GM13977 (cell line): Measurements from ENCODE around the gene SERPINF2.

Experiments
- DNase-seq: peaks from one replicate; pipeline ENCODE4 v3.0.0; 2012; ENCODE audit warnings: low spot score
- CTCF ChIP-seq: IDR thresholded peaks from 2 replicates; pipeline ENCODE4 v1.5.1; 2012; ENCODE audit warnings: mild to moderate bottlenecking, control low read depth; ENCODE audit not compliant: insufficient read depth; ENCODE audit errors: extremely low read depth, missing control alignments
- in situ Hi-C: fragments of 300-500 bp; cut with MboI; formaldehyde crosslinking; loops from one replicate; pipeline ENCODE4 v1.12.0; 2022; ENCODE audit warnings: low sequenced_read_pairs, low pct_unique_long_range_greater_than_20kb, mixed read lengths, inconsistent platforms; ENCODE audit not compliant: unreplicated experiment

The SERPINF2 gene

GRCh38 chr17:1744551-1745512 is 2.2 kb downstream of the SERPINF2 start:
- no peak for DNase-seq
- in situ Hi-C loops: no loop called here
- no peak for TF ChIP-seq CTCF

GRCh38 chr17:1745513-1746020 is 2.9 kb downstream of the SERPINF2 start:
- in situ Hi-C loops: no loop called here
- TF ChIP-seq CTCF: no peak
- DNase-seq: no peak

DNA sequence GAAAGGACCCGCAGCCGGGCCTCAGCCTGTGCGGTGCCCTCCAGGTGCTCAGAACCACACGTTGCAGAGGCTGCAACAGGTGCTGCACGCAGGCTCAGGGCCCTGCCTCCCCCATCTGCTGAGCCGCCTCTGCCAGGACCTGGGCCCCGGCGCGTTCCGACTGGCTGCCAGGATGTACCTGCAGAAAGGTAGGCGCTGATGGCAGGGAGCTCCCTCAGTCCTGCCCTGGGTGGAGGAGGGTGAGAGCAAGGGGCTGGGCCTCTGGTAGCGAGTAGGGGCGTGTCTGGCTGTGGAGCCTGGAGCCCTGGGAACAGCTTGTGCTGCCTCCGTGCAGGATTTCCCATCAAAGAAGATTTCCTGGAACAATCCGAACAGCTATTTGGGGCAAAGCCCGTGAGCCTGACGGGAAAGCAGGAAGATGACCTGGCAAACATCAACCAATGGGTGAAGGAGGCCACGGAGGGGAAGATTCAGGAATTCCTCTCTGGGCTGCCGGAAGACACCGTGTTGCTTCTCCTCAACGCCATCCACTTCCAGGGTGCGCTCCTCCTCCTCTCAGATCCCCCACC is 4.4 kb downstream of the SERPINF2 start:
- in situ Hi-C loops: no loop called here
- no peak for TF ChIP-seq CTCF
- no peak for DNase-seq

DNA sequence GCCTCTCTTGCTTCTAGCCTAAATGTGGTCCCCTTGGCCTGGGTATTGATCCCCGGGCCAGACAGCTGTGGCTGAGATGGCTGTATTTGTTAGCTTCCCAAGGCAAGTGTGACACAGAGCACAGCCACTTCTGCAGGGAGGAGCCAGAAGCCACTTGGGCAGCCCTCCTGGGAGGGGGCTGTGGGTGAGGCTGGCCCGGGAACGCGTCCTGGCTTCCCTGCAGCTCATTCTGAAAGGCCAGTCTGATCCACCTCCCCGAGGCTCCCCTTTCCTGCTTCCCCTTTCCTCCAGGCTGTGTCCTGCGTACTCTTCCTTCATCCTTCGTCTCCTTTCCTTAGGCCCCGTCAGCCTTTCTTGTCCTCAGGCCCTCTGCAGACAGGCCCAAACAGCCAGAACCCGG is 8.0 kb downstream of the SERPINF2 start:
- no peak for DNase-seq
- TF ChIP-seq CTCF: no peak
- in situ Hi-C loops: no loop called here

DNA sequence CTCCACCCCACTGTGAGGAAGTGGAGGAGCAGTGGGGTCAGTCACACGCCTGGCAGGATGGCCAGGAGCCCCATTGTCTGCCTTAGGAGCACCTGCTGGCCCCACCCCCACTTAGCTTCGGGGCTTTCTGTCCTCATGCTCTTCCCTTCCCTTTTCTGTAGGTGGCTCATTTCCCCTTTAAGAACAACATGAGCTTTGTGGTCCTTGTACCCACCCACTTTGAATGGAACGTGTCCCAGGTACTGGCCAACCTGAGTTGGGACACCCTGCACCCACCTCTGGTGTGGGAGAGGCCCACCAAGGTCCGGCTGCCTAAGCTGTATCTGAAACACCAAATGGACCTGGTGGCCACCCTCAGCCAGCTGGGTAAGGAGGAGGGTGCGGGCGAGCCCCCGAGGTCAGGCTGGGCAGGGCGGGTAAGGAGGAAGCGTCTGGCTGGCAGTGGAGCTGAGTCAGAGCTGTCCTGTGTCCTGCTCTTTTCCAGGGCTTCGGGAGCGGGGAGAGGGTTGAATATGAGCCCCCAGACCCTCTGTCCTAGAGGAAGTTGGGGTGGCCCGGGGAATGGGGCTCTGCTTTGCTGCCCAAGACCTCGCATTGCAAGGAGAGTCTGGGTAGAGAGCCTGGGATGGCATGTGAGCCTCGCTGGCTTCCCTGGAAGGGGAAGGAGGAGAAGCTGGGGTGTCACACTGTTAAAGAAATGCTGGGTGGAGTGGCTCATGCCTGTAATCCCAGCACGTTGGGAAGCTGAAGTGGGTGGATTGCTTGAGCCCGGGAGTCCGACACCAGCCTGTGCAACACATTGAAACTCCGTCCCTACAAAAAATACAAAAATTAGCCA is 10.0 kb downstream of the SERPINF2 start:
- in situ Hi-C loops: no loop called here

More for the DNA sequence above, 10.0 kb downstream of the SERPINF2 start:
- TF ChIP-seq CTCF: no peak
- DNase-seq: no peak
